ENCODE results near the gene ERC1.

The ERC1 gene

DNA sequence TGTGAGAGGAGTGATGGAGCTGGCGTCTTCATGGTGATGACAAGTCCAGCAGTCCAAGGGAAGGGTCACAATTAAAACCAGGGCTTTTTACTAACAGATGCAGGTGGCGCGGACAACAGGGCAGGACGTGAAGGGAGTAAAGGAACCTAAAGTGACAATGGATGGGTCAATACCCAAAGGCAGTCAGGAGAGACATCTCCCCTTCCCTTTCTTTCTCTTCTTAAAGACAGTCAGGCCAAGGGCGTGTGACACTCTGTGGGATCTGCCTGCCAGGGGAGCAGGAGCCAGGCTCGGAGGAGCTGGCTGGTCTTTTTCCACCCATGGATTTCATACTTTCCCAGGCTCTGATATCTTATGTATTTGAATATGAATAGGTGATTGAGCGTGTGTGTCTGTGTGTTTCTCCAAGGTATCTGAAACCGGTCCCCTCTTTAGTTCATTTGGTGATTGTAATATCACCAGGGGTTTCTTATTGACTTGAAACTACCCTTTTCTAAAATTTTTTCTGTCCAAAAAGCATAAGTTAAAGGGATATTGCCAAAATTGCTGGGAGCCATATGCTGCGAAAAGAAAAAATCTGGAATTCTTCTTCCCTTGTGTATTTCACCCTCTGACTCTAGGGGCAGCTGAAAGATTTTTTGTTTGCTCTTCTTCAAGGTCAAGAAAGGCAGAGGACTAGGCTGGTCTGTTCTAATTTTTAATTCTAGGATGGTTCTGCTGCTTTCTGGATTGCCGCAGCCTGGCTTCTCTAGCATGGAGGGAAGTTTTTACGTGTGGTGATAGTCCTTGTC lies 541.5 kb downstream of the ERC1 start:
- DNase-seq (ENCODE audit: low read depth in 2 of 2): no peak

DNA sequence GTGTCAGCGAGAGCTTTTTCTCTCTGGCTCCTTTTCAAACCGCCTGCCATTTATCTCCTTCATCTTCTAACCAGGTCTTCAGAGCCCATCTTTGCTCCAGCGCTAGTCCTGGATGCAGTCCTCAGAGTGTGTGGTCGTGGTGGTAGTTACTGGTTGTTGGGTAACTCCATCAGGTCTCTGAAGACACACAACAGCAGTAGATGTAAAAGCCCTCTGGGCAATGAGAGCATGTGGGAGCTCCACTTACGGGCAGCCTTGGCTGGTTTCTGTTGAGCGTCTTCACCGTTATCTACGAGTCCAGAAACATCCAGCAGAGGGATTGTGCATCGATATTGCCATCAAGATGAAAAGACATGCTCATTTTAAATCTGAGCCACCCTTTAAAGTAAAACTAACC lies 542.2 kb downstream of the ERC1 start:
- no peak for DNase-seq (ENCODE audit: low read depth in 2 of 2)

DNA sequence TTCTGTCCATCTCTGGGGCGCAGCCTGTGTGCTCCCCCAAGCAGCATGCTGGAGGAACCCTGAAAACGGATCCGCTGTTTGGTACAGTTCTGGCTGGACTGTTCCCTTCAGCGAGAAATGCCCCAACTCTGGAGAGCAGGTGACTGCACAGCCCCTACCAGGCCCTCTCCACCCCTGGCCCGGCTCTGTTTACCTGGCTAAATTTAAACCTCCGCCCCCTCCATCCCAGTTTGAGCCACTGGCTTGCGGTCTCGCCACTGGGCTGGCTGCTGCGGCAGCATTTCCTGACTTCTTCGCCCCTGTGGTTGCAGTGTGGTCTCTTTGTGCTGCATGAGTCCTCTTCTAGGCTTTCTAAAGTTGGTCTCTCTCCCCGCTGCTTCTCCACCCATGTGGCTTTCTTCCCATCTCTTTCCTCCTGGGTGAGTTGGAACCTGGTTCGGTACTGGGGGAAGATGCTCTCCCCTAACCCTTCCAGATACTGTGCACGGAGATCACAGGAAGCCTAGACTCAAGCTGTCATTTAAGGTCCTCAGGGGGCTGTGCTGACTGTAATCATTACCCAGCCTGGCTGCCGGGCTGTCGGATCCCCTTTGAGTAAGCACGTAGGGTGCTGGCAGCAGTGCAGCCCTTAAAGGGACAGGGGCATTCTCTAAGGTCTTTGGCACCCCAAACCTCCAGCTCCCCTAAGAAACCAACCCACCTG lies 542.7 kb downstream of the ERC1 start:
- DNase-seq (ENCODE audit: low read depth in 2 of 2): peak in 1 of 2 donors; percentile 44

DNA sequence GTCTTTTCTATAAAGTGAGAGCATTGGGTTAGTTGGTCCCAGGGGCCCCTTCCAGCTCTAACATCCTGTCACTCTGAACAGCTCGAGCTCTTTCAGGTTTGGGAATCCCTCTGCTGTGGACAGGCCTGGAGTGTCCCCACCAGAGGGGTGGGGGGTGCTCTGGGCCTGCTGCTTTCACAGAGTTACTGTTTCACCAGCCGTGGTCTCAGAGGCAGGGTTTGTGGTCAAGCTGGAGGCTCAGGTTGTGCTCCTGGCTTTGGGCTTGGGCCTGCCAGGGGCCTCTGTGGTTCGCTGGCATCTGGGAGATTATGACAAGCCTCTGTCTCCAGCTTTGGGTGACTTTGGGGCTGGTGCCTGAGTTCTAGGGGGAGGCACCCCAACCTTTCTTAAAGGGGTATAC lies 543.7 kb downstream of the ERC1 start:
- DNase-seq (ENCODE audit: low read depth in 2 of 2): no peak

DNA sequence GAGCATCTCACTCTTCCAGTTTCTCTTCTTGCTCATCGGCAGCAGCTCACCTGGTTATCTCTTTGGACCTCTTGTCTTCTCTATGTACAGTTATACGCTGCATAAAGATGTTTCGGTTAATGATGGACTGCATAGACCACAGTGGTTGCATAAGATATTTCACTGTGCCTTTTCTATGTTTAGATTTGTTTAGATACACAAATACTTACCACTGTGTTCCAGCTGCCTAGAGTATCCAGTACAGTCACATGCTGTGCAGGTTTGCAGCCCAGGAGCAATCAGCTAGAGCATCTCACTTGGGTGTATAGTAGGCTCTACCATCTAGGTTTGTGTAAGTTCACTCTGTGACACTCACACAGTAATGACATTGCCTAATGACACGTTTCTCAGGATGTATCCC lies 545.8 kb downstream of the ERC1 start:
- no peak for DNase-seq (ENCODE audit: low read depth in 2 of 2)

DNA sequence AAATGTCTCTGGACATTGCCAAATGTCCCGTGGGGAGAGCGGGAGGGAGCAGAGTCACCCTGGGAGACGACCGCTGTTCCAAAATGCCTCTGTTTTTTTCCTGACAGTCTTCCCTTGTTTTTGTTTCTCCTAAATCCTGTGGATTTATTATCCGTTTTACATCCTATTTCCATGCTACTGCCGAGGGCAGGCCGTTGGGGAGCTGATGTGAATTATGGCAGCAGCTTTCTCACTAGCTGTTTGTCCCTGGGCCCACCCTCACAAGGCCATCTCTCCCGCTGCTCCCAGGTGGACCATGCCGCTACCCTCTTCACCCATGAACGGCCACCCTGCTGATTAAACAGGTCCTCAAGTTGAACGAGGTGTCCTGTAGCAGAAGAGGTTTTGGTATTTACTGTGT lies 548.1 kb downstream of the ERC1 start:
- DNase-seq (ENCODE audit: low read depth in 2 of 2): no peak

DNA sequence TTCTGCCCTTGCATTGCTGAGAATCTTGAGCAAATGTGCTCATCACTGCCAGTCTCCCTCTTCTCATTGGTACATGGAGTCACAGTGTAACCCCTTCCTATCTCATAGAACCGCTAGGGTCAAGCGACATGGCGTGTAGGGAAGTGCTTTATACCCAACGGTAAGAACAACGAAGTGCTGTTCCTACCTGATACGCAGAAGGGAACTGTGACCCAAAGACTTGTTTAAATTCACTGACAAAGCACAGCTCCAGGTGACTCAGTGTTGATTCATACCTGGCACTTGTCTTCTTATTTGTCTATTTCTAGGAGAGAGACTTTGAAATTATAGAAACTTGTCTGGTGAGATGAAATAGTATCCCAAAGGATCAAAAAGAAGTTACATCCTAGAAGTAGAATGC lies 549.7 kb downstream of the ERC1 start:
- no peak for DNase-seq (ENCODE audit: low read depth in 2 of 2)

DNA sequence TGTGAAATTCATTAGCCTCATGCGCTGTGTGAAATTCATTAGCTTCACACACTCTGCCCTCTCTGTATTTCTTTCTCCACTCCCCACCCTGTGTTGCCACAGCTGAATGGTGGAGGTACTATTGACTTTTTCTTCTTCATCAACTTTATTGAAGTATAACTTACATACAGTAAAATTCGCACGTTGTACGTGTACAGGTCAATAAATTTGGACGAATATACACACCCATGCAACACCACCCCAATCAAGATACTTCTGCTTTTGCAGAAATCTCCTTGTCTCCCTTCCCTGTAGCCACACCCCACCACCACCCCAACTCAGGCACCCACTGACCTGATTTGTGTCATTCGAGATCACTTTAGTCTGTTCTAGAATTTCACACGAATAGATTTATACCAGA lies 551.6 kb downstream of the ERC1 start:
- no peak for DNase-seq (ENCODE audit: low read depth in 2 of 2)

DNA sequence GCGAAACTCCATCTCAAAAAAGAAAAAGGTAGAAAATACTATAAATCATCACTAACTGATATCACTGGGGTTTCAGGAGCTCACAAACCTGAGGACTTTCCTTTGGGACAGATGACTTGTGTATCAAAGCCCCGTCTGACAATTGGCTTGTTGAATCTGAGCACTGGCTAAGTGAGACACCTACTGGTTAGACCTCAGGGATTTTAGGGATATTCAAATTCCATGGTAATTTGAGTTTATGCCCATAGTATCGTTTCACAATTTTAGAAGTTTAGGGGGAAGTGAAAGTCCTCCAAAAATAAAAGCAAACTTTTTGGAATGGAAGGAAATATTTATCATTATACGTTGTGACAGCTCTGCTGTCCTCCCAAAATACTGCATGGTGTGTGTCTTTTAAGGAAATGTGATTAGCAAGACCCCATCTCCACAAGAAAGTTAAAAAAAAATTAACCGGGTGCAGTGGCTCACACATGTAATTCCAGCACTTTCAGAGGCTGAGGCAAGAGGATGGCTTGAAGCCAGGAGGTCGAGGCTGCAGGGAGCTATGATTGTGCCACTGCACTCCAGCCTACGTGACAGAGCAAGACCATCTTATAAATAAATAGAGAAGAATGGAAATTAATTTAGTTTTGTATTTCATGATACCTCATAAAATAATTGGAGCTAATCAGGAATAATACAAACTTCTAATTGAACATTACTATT lies 554.1 kb downstream of the ERC1 start:
- DNase-seq (ENCODE audit: low read depth in 2 of 2): no peak
